ENCODE measurements around the gene NPHS1. TPM values are rescaled to one million over a fixed set of nuclear protein-coding genes. Genes with fewer than 3 reads are reported as not detected.
A peak's percentile ranks its signal among the peaks of the same experiment; 100 is the strongest.

The NPHS1 gene
- total and polyA plus RNA-seq, 4 donors, result under 0.01 TPM; not detected in 3

DNA sequence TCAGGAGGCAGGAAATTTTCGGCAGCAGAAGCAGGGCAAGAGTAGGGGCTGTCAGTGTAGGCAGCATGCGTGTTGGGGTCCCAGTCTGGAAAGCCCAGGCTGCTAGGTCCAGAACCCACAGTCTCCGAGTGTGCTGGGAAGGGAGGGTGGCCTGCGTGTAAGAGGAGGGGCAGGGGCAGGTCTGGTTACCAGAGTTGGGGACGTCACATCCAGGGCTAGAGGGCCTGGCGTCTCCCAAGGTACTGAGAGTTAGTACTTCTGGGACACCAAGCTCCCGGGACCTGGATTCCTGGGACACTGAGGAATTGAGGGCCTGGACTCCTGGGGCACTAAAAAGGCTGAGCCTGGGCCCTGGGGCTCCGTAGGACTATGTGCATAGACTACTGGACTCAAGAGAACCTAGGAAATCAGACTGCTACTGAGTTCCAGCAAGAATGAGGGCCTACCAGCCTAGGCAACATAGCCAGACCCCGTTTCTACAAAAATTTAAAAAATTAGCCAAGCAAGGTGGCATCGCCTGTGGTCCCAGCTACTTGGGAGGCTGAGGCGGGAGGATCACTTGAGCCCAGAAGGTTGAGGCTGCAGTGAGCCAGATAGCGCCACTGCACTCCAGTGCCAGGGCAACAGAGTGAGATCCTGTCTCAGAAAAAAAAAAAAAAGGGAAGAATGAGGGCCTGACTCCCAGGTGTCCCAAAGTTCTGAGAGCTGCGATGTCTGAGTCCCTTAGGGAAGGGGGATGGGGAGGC lies 45.6 kb upstream of the NPHS1 start:
- Histone ChIP-seq H3K4me1 (ENCODE audit: control insufficient read depth in 4 of 4, insufficient read depth in 4 of 4, low read length in 3 of 4) (peaks cover 0 to 4% (median 2%) of the 10 kb centered on the region in 4 donors), H3K9ac (ENCODE audit: low read depth in 1 of 2, low read length in 2 of 2) (peak overlapping the region in 1 of 2 donors; percentile 70), H3K27ac (ENCODE audit: low read depth in 1 of 2, low read length in 2 of 2) (peak overlapping the region in 1 of 2 donors; percentile 91), H3K36me3 (ENCODE audit: control insufficient read depth in 4 of 4, insufficient read depth in 3 of 4, low read depth in 1 of 4, low read length in 3 of 4) (peaks cover 3 to 15% (median 6%) of the 10 kb centered on the region in 4 donors), H3K27me3 (ENCODE audit: control insufficient read depth in 4 of 4, insufficient read depth in 4 of 4, low read length in 3 of 4) (no peaks in the 10 kb centered on the region), H3K4me3 (ENCODE audit: low read depth in 1 of 3, low read length in 3 of 3) (peak overlapping the region in 1 of 3 donors; percentile 61), H3K9me3 (ENCODE audit: control insufficient read depth in 4 of 4, low read length in 3 of 4) (no peaks in the 10 kb centered on the region)
- DNase-seq (ENCODE audit: low spot score), result no peak
- TF ChIP-seq CTCF (IDR thresholded peaks at IDR 0.05; ENCODE audit: low read depth, low read length, missing input control) (no peak), RXRA (IDR thresholded peaks at IDR 0.05) (no peak), MAX (IDR thresholded peaks at IDR 0.05) (no peak), FOXA1 (IDR thresholded peaks at IDR 0.05) (no peak), GABPA (IDR thresholded peaks at IDR 0.05 in 1 of 2, conservative IDR thresholded peaks at IDR 0.05 in 1 of 2) (no peak), TAF1 (conservative IDR thresholded peaks at IDR 0.05) (no peak)
- WGBS, result 94% methylated on average over 13 of the region's 13 CpGs

DNA sequence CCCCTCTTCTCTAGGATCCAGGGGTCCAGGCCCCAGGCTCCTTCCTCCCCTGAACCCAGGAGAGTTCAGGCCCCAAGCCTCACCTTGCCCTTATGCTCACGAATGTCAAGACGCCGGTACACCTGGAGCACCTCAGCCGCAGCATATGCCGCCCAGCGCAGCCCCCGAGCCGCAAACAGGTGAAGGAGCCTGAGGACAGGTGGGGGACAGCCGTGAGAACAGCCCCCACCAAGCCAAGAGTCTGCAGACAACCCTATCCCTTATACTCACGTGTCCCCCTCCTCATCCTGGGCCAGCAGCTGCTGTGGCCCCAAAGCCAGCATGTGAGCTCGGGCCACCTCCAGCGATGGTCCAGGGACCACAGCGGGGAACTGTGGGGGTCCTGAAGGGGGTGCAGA lies 44.3 kb upstream of the NPHS1 start:
- Histone ChIP-seq H3K27ac (ENCODE audit: low read depth in 1 of 2, low read length in 2 of 2) (no peak overlapping the region), H3K9ac (ENCODE audit: low read depth in 1 of 2, low read length in 2 of 2) (no peak overlapping the region), H3K27me3 (ENCODE audit: control insufficient read depth in 4 of 4, insufficient read depth in 4 of 4, low read length in 3 of 4) (no peaks in the 10 kb centered on the region), H3K9me3 (ENCODE audit: control insufficient read depth in 4 of 4, low read length in 3 of 4) (no peaks in the 10 kb centered on the region), H3K36me3 (ENCODE audit: control insufficient read depth in 4 of 4, insufficient read depth in 3 of 4, low read depth in 1 of 4, low read length in 3 of 4) (peaks cover 3 to 16% (median 8%) of the 10 kb centered on the region in 4 donors), H3K4me1 (ENCODE audit: control insufficient read depth in 4 of 4, insufficient read depth in 4 of 4, low read length in 3 of 4) (peaks cover 0 to 4% (median 2%) of the 10 kb centered on the region in 4 donors), H3K4me3 (ENCODE audit: low read depth in 1 of 3, low read length in 3 of 3) (no peak overlapping the region)
- TF ChIP-seq, protein P1, sequence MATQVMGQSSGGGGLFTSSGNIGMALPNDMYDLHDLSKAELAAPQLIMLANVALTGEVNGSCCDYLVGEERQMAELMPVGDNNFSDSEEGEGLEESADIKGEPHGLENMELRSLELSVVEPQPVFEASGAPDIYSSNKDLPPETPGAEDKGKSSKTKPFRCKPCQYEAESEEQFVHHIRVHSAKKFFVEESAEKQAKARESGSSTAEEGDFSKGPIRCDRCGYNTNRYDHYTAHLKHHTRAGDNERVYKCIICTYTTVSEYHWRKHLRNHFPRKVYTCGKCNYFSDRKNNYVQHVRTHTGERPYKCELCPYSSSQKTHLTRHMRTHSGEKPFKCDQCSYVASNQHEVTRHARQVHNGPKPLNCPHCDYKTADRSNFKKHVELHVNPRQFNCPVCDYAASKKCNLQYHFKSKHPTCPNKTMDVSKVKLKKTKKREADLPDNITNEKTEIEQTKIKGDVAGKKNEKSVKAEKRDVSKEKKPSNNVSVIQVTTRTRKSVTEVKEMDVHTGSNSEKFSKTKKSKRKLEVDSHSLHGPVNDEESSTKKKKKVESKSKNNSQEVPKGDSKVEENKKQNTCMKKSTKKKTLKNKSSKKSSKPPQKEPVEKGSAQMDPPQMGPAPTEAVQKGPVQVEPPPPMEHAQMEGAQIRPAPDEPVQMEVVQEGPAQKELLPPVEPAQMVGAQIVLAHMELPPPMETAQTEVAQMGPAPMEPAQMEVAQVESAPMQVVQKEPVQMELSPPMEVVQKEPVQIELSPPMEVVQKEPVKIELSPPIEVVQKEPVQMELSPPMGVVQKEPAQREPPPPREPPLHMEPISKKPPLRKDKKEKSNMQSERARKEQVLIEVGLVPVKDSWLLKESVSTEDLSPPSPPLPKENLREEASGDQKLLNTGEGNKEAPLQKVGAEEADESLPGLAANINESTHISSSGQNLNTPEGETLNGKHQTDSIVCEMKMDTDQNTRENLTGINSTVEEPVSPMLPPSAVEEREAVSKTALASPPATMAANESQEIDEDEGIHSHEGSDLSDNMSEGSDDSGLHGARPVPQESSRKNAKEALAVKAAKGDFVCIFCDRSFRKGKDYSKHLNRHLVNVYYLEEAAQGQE (IDR thresholded peaks at IDR 0.05), result no peak
- TF ChIP-seq GABPA (IDR thresholded peaks at IDR 0.05 in 1 of 2, conservative IDR thresholded peaks at IDR 0.05 in 1 of 2), result no peak
- no peak for TF ChIP-seq JUND (IDR thresholded peaks at IDR 0.05)
- no peak for TF ChIP-seq YY1 (IDR thresholded peaks at IDR 0.05)
- no peak for TF ChIP-seq FOXA2 (IDR thresholded peaks at IDR 0.05)
- TF ChIP-seq EGR1 (IDR thresholded peaks at IDR 0.05; ENCODE audit: low read depth in 2 of 2), result no peak
- TF ChIP-seq HNF4G (IDR thresholded peaks at IDR 0.05), result no peak
- no peak for TF ChIP-seq NR2F2 (IDR thresholded peaks at IDR 0.05)
- TF ChIP-seq TAF1 (conservative IDR thresholded peaks at IDR 0.05), result no peak
- WGBS, result 96% methylated on average over 13 of the region's 13 CpGs
- DNase-seq (ENCODE audit: low spot score), result no peak

Measured in liver (tissue), 9 donors.